GM19238 (cell line): ENCODE measurements around the gene ARRB1.

Experiments
- DNase-seq: peaks from one replicate; pipeline ENCODE4 v3.0.0; 2011; ENCODE audit warnings: low spot score; ENCODE audit not compliant: insufficient read length

Gene ARRB1

GRCh38 chr11:75233754-75234172 lies 117.7 kb downstream of the ARRB1 start:
- DNase-seq: no peak

- DNase-seq: no peak
These were observed 120.8 kb downstream of the ARRB1 start for GRCh38 chr11:75230621-75231020.

GRCh38 chr11:75229466-75229865 lies 122.0 kb downstream of the ARRB1 start:
- DNase-seq: no peak

- no peak for DNase-seq
These were observed 125.7 kb downstream of the ARRB1 start for GRCh38 chr11:75225794-75226193.

- no peak for DNase-seq
These were observed 127.4 kb downstream of the ARRB1 start for GRCh38 chr11:75223954-75224643.

- DNase-seq: no peak
These were observed 131.6 kb downstream of the ARRB1 start for GRCh38 chr11:75219869-75220268.

GRCh38 chr11:75214843-75215242 lies 136.6 kb downstream of the ARRB1 start:
- no peak for DNase-seq

- DNase-seq: peak; percentile 61
These were observed 137.0 kb downstream of the ARRB1 start for GRCh38 chr11:75214411-75214821.
